Measurements from ENCODE around the gene PDCD10. TPM values are rescaled to one million over a fixed set of nuclear protein-coding genes. Genes with fewer than 3 reads are reported as not detected.

The PDCD10 gene
- total RNA-seq, 1 donor from 2014 or later, result 54.8 TPM

DNA sequence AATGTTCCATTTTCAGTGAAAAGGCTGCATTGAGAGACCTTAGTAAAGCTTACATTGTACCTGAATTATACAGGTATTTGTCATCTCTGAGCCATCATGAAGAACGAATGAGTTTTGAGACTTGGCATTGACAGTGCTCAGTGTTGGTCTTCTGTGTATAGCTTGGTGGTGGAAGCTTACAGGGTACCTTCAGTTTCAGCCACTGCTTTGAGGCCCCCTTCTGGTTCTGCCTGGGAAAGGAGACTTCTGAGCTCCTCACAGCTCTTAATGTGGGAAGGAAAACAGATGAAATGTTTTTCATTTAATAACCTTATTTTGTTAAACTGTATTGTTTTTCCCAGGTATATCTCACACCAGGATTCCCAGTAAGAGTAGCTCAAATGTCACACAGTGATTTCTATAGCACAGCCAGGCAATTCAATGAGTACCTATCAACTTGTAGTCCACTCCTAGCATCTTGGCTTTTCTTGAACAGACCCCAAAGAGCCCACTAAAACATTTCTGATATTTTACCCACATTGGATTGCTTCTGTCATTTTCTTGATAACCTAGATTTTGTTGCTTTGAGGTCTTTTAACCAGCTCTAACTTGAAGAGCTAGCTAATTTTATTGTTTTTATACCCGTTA lies 6.4 kb upstream of the PDCD10 start:
- no peak overlapping the region for H3K4me3 Mint-ChIP-seq
- H3K4me1 Mint-ChIP-seq, result peaks cover 35% of the 10 kb centered on the region
- TF ChIP-seq, protein P1, sequence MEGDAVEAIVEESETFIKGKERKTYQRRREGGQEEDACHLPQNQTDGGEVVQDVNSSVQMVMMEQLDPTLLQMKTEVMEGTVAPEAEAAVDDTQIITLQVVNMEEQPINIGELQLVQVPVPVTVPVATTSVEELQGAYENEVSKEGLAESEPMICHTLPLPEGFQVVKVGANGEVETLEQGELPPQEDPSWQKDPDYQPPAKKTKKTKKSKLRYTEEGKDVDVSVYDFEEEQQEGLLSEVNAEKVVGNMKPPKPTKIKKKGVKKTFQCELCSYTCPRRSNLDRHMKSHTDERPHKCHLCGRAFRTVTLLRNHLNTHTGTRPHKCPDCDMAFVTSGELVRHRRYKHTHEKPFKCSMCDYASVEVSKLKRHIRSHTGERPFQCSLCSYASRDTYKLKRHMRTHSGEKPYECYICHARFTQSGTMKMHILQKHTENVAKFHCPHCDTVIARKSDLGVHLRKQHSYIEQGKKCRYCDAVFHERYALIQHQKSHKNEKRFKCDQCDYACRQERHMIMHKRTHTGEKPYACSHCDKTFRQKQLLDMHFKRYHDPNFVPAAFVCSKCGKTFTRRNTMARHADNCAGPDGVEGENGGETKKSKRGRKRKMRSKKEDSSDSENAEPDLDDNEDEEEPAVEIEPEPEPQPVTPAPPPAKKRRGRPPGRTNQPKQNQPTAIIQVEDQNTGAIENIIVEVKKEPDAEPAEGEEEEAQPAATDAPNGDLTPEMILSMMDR (IDR thresholded peaks at IDR 0.05), result no peak
- ChIA-PET POLR2A (interaction anchor here (1.1 to 1.6 kb wide), 2 partner anchors 8 to 13 kb away, joined by 3 to 5 read pairs; no protein-coding TSS in a partner anchor), CTCF (interaction anchor here (0.6 to 2.8 kb wide), 13 partner anchors 9 to 361 kb away, joined by 3 to 22 read pairs (median 6); partner anchors contain the start of gene ZBBX)
- DNase-seq (no peak), ATAC-seq (ENCODE audit: low read depth) (peak; percentile 97)
- H3K27ac Mint-ChIP-seq, result peak overlapping the region; percentile 18
- H3K27me3 Mint-ChIP-seq, result no peaks in the 10 kb centered on the region
- peaks cover 7% of the 10 kb centered on the region for H3K36me3 Mint-ChIP-seq (ENCODE audit: low read depth)
- no peaks in the 10 kb centered on the region for H3K9me3 Mint-ChIP-seq
- intact Hi-C loops (cut with micrococcal nuclease), result loop anchor here (1.0 kb wide), 2 partner anchors 9 to 361 kb away; partner anchors contain the start of gene ZBBX

DNA sequence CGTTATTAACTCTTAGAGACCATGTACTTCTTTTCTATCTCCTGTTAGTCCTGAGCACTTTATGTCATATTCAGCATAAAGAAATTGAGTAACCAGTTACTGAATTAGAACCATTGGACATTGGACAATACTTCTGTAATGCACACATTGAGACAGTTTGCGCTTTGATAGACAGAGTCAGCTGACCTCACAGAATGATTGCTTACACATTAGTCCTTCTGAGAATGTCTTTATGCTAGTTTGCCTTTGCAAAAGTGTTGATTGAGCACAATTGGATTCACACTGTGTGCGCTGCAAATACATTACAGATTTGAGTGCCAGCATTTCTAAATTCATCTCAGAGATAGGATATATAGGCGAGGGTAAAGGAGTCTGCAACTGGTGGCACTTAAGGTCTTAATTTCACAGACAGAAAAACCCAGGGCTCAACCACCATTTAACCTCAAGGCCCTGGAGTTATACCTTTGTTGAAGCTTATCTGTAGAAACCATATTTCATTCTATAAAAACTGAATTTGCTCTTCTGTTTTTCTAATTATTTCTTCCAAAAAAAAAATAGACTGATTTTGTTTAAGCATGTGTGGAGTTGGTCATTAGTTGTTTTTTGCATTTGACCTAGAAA lies 4.6 kb upstream of the PDCD10 start:
- Mint-ChIP-seq H3K4me3 (no peak overlapping the region), H3K4me1 (peaks cover 30% of the 10 kb centered on the region), H3K27ac (no peak overlapping the region), H3K36me3 (ENCODE audit: low read depth) (peaks cover 7% of the 10 kb centered on the region), H3K27me3 (no peaks in the 10 kb centered on the region), H3K9me3 (no peaks in the 10 kb centered on the region)
- no peak for ATAC-seq (ENCODE audit: low read depth)
- ChIA-PET CTCF (interaction anchor here (2.0 to 2.8 kb wide), 2 partner anchors 11 to 359 kb away, joined by 19 to 22 read pairs; partner anchors contain the start of gene ZBBX), POLR2A (no interaction called here)
- no peak for DNase-seq
- TF ChIP-seq, protein P1 (IDR thresholded peaks at IDR 0.05), result no peak
- intact Hi-C loops (cut with micrococcal nuclease), result loop anchor here (5.0 kb wide), 2 partner anchors 33 to 143 kb away; no protein-coding TSS in a partner anchor

DNA sequence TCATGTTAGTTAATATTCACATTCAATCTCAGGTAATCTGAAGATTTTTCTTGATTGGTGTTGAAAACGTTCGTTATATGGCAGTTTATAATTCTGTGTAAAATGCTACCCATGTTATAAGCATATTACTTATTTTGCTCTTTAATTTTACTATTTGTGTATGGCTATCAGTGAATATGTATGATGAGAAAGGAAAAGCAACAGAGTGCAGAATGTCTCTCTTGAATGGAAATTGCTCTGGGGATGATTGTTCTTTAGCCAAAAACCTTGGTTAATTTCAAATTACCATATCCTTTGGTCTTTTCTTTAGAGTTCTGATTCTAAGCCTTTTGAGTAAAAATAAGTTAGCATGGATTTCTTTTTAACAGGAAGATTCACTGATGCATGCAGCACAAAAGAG lies 3.3 kb upstream of the PDCD10 start:
- H3K27me3 Mint-ChIP-seq, result no peaks in the 10 kb centered on the region
- ChIA-PET POLR2A (no interaction called here), CTCF (no interaction called here)
- no peak overlapping the region for H3K4me3 Mint-ChIP-seq
- peaks cover 4% of the 10 kb centered on the region for H3K36me3 Mint-ChIP-seq (ENCODE audit: low read depth)
- ATAC-seq (ENCODE audit: low read depth) (no peak), DNase-seq (no peak)
- no peak overlapping the region for H3K27ac Mint-ChIP-seq
- peaks cover 30% of the 10 kb centered on the region for H3K4me1 Mint-ChIP-seq
- intact Hi-C loops (cut with micrococcal nuclease), result loop anchor here (5.0 kb wide), 2 partner anchors 34 to 144 kb away; no protein-coding TSS in a partner anchor
- no peaks in the 10 kb centered on the region for H3K9me3 Mint-ChIP-seq
- TF ChIP-seq, protein P1 (IDR thresholded peaks at IDR 0.05), result no peak

DNA sequence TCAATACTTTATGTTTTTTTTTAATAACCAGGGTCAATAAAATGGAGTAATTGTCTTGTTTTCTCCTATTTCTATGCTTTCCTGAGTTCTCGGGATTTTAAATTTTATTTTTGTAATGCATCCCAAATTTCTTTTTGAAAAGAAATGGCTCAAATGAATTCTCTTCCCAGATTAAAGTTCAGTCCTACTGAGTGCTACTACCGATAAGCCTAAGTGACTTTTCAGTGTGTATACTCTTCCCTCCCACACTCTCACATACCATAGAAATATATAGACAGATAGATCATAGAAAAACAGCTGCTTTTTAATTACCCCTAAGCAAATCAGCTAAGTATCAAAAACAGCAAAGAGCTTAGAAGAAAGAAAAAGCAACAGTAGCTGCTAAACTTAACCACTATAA lies 2.3 kb upstream of the PDCD10 start:
- Mint-ChIP-seq H3K4me1 (peaks cover 30% of the 10 kb centered on the region), H3K4me3 (peak overlapping the region; percentile 60), H3K9me3 (no peaks in the 10 kb centered on the region), H3K27me3 (no peaks in the 10 kb centered on the region), H3K27ac (no peak overlapping the region), H3K36me3 (ENCODE audit: low read depth) (peaks cover 11% of the 10 kb centered on the region)
- TF ChIP-seq, protein P1 (IDR thresholded peaks at IDR 0.05), result no peak
- DNase-seq, result no peak
- ChIA-PET CTCF (no interaction called here), POLR2A (interaction anchor here (0.6 to 3.1 kb wide), 4 partner anchors 8 to 211 kb away, joined by 3 to 21 read pairs (median 6); no protein-coding TSS in a partner anchor)
- ATAC-seq (ENCODE audit: low read depth), result no peak
- intact Hi-C loops (cut with micrococcal nuclease), result loop anchor here (5.0 kb wide), 2 partner anchors 35 to 145 kb away; no protein-coding TSS in a partner anchor

DNA sequence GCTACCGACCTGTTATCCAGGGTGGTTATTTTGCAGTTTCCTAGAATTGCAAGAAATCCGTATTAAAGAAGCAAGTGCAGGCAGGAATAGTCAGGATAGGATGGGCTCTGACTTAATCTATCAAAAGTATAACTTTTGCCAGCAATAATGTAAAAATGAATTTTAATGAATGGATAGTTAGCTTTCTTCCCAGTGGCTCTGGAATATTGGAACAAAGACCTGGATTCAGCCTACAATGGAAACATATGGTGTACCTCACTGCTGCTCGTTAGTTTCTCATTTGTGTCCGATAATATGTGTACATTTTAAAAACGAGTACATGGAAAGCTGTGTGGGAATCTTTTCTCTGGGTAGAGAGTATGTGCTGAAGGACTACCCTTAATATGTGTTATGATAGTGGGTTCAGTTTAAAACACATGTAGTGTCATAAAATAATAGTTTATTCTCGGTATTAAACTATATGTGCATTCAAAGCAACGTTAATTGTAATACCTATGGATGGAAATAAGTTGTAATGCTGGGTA lies 1.6 kb upstream of the PDCD10 start:
- ATAC-seq (ENCODE audit: low read depth) (no peak), DNase-seq (no peak)
- peaks cover 17% of the 10 kb centered on the region for H3K36me3 Mint-ChIP-seq (ENCODE audit: low read depth)
- ChIA-PET POLR2A (interaction anchor here (0.6 to 3.1 kb wide), 5 partner anchors 9 to 211 kb away, joined by 3 to 21 read pairs (median 8); no protein-coding TSS in a partner anchor), CTCF (interaction anchor here (1.5 to 1.7 kb wide), 2 partner anchors 145 to 356 kb away, joined by 7 to 10 read pairs; partner anchors contain the start of gene ZBBX)
- TF ChIP-seq, protein P1 (IDR thresholded peaks at IDR 0.05), result no peak
- H3K27me3 Mint-ChIP-seq, result no peaks in the 10 kb centered on the region
- intact Hi-C loops (cut with micrococcal nuclease), result loop anchor here (5.0 kb wide), 2 partner anchors 36 to 146 kb away; no protein-coding TSS in a partner anchor
- H3K4me1 Mint-ChIP-seq, result peaks cover 29% of the 10 kb centered on the region
- no peak overlapping the region for H3K27ac Mint-ChIP-seq
- H3K4me3 Mint-ChIP-seq, result no peak overlapping the region
- no peaks in the 10 kb centered on the region for H3K9me3 Mint-ChIP-seq
